Measurements from ENCODE around the gene LAMTOR4. TPM values are rescaled to one million over a fixed set of nuclear protein-coding genes. Genes with fewer than 3 reads are reported as not detected.

Gene LAMTOR4
- total and polyA plus RNA-seq, 2 donors (not counting 1 experiment from before 2014, with no cell fraction given), result 214 to 448 TPM

GRCh38 chr7:100166317-100166940 is 17.7 kb downstream of the LAMTOR4 start:
- H3K27me3 ChIP-seq (replicated peaks in 1 of 4; ENCODE audit: control extremely low read depth in 1 of 4, control insufficient read depth in 3 of 4, insufficient read depth in 4 of 4, low read length in 3 of 4), result peaks cover 0 to 53% (median 34%) of the 10 kb centered on the region in 4 experiments
- Mint-ChIP-seq H3K27ac (no peak overlapping the region), H3K9me3 (ENCODE audit: insufficient read depth) (no peaks in the 10 kb centered on the region), H3K4me3 (no peak overlapping the region), H3K27me3 (peaks cover 48% of the 10 kb centered on the region), H3K4me1 (peaks cover 39% of the 10 kb centered on the region)
- POLR2A ChIA-PET, result interaction anchor here (0.6 to 0.9 kb wide), 2 partner anchors 10 to 303 kb away, joined by 3 read pairs; partner anchors contain the start of gene GPC2
- TF ChIP-seq EZH2 (IDR thresholded peaks at IDR 0.05; ENCODE audit: borderline replicate concordance, insufficient read depth, low read depth, low read length, poor library complexity, severe bottlenecking) (no peak), CTCF (IDR thresholded peaks at IDR 0.05) (no peak)
- H3K9me3 ChIP-seq (ENCODE audit: control extremely low read depth in 1 of 3, control insufficient read depth in 2 of 3, insufficient read depth in 1 of 3, low read length in 2 of 3), result peaks cover 0 to 7% (median 0%) of the 10 kb centered on the region in 3 donors
- ATAC-seq (ENCODE audit: low read depth), result no peak
- no peak overlapping the region for H3K4me3 ChIP-seq (ENCODE audit: control extremely low read depth in 1 of 5, extremely low read depth in 1 of 5, insufficient read depth in 1 of 5, low read depth in 2 of 5, low read length in 4 of 5)
- intact Hi-C loops (cut with micrococcal nuclease), result no loop called here
- CTCF ChIA-PET, result interaction anchor here (1.2 to 3.2 kb wide), 3 partner anchors 9 to 34 kb away, joined by 3 to 12 read pairs (median 3); no protein-coding TSS in a partner anchor
- no peak overlapping the region for H2AFZ ChIP-seq (ENCODE audit: insufficient read depth, low read depth, low read length, poor library complexity, severe bottlenecking)
- no peak overlapping the region for H3K4me2 ChIP-seq (replicated peaks; ENCODE audit: low read depth, low read length, poor library complexity, severe bottlenecking)
- H3K36me3 ChIP-seq (replicated peaks in 1 of 2; ENCODE audit: control extremely low read depth in 1 of 2, control insufficient read depth in 1 of 2, extremely low read depth in 1 of 2, insufficient read depth in 2 of 2, low read length in 1 of 2), result no peaks in the 10 kb centered on the region
- 77% methylated on average over 15 of the region's 16 CpGs for WGBS (ENCODE audit: insufficient coverage)
- no peak overlapping the region for H3K9ac ChIP-seq (ENCODE audit: low read length)
- peak; percentile 24 for DNase-seq
- H4K20me1 ChIP-seq (ENCODE audit: control insufficient read depth, insufficient read depth, low read length, poor library complexity, severe bottlenecking), result peaks cover 5% of the 10 kb centered on the region
- H3K79me2 ChIP-seq (ENCODE audit: control insufficient read depth, insufficient read depth, low read length), result no peaks in the 10 kb centered on the region
- H3K4me1 ChIP-seq (ENCODE audit: control insufficient read depth in 2 of 2, insufficient read depth in 2 of 2, low read length in 2 of 2), result peaks cover 33 to 42% of the 10 kb centered on the region in 2 donors
- no peak overlapping the region for H3K27ac ChIP-seq (ENCODE audit: low read length in 2 of 2)
